Measurements from ENCODE around the gene AANAT.

- no peak for TF ChIP-seq ESRRG (CRISPR knock-in tag; IDR thresholded peaks at IDR 0.05)
- no peak for TF ChIP-seq GLIS3 (CRISPR knock-in tag; IDR thresholded peaks at IDR 0.05)
- TF ChIP-seq OSR1 (CRISPR knock-in tag; IDR thresholded peaks at IDR 0.05), result no peak
- no peak for TF ChIP-seq PATZ1 (CRISPR knock-in tag; IDR thresholded peaks at IDR 0.05; ENCODE audit: borderline replicate concordance)
- no peak for TF ChIP-seq ZFP30 (CRISPR knock-in tag; IDR thresholded peaks at IDR 0.05)
- no peak for TF ChIP-seq ZNF70 (CRISPR knock-in tag; IDR thresholded peaks at IDR 0.05)
- no peak for TF ChIP-seq TSHZ2 (CRISPR knock-in tag; IDR thresholded peaks at IDR 0.05)
- TF ChIP-seq SNAI2 (CRISPR knock-in tag; IDR thresholded peaks at IDR 0.05), result no peak
- TF ChIP-seq ZC3H10 (CRISPR knock-in tag; IDR thresholded peaks at IDR 0.05), result no peak
- no peak for TF ChIP-seq CSDC2 (CRISPR knock-in tag; IDR thresholded peaks at IDR 0.05)
- TF ChIP-seq CREB5 (CRISPR knock-in tag; IDR thresholded peaks at IDR 0.05; ENCODE audit: low read depth), result no peak
- TF ChIP-seq CSRNP3 (CRISPR knock-in tag; IDR thresholded peaks at IDR 0.05), result no peak
- TF ChIP-seq ARNTL (CRISPR knock-in tag; IDR thresholded peaks at IDR 0.05; ENCODE audit: borderline replicate concordance, low read depth), result no peak
- TF ChIP-seq TOX (CRISPR knock-in tag; IDR thresholded peaks at IDR 0.05; ENCODE audit: borderline replicate concordance), result no peak
These were observed 5.3 kb downstream of the AANAT start for GRCh38 chr17:76472726-76473125.

Data from SK-N-SH treated with all-trans-retinoic acid at 6 μM for 48 hours (cell line).